Suprapubic skin (tissue), 3 donors: Measurements from ENCODE around the gene GAL3ST2.

ENCODE experiments used
- EP300 ChIP-seq: sonication (generic); formaldehyde crosslinking; IDR thresholded peaks from one replicate; pipeline ENCODE4 v1.6.1; 2017; ENCODE audit warnings: antibody characterized with exemption
- TF ChIP-seq, protein P1 (sequence below), 2 donors: fragments of 200-600 bp in 1 of 2; fragments of 450-650 bp in 1 of 2; sonication (generic) in 1 of 2; IDR thresholded peaks; one replicate each; pipeline ENCODE4 v1.5.1; 2016 to 2019; ENCODE audit warnings: antibody characterized with exemption in 2 of 2, mild to moderate bottlenecking in 1 of 2, moderate library complexity in 1 of 2

- TF ChIP-seq, protein P1, sequence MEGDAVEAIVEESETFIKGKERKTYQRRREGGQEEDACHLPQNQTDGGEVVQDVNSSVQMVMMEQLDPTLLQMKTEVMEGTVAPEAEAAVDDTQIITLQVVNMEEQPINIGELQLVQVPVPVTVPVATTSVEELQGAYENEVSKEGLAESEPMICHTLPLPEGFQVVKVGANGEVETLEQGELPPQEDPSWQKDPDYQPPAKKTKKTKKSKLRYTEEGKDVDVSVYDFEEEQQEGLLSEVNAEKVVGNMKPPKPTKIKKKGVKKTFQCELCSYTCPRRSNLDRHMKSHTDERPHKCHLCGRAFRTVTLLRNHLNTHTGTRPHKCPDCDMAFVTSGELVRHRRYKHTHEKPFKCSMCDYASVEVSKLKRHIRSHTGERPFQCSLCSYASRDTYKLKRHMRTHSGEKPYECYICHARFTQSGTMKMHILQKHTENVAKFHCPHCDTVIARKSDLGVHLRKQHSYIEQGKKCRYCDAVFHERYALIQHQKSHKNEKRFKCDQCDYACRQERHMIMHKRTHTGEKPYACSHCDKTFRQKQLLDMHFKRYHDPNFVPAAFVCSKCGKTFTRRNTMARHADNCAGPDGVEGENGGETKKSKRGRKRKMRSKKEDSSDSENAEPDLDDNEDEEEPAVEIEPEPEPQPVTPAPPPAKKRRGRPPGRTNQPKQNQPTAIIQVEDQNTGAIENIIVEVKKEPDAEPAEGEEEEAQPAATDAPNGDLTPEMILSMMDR (IDR thresholded peaks at IDR 0.05) = no peak
- TF ChIP-seq EP300 = no peak
Observed at GRCh38 chr2:241764275-241765241, 12.1 kb upstream of the GAL3ST2 start.
